Skin of body (tissue), 2 donors: ENCODE measurements around the gene SPN. TPM values are rescaled to one million over a fixed set of nuclear protein-coding genes. Genes with fewer than 3 reads are reported as not detected.
A peak's percentile ranks its signal among the peaks of the same experiment; 100 is the strongest.
"Not testable (repeated sequence)": the region's sequence is repeated elsewhere in the genome, so short reads cannot be mapped to it uniquely, and the experiment has no call there.

Experiments used
- DNase-seq: peaks from one replicate; lab custom pipeline; 2025; lab: John Stamatoyannopoulos, UW
- total RNA-seq: library from RNA; depleted of rRNA; stranded (reverse); fragments of >200 nt; gene quantifications from one replicate; pipeline ENCODE4 v1.2.3, GENCODE V29; 2014

The SPN gene
- total RNA-seq, 1 donor from 2014 or later = 2.8 TPM

DNA sequence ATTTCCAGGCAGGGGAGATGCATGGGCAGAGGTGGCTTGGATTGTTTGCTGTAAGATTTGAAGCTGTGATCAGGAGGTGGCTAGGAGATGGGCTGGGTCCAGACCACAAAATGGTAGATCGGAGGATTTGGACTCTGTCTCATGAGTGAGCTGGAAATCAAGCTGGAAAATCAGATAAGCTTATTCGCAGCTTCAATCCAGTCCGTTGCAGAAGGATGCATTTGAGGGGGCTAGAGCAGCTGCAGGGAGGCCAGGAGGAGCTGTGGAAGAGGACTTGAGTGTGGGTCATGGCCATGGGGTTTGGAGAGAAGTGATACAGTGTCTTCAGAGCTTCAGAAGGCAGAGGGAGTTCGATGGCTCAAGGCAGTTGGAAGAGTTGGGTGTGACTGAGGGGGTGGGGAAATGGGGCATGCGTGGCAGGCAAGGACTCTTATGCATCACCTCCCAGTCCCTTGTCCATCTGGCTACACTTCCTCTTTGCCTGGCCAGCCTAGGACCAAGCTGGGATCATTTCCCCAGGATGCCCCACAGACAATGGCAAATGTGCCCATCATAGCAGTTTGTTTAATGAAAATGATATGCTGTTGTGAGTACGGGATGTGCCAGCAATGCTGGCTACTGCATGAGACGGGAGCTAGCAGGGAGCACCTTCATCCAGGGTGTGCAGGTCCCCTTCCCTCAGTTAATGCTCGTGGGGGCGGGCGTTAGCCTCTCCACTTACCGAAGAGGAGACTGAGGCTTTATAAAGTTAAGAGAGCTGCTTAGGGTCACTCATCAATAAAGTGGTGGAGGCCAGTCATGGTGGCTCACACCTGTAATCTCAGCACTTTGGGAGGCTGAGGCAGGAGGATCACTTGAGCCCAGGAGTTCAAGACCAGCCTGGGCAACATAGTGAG is 36.5 kb downstream of the SPN start:
- no peak for DNase-seq

DNA sequence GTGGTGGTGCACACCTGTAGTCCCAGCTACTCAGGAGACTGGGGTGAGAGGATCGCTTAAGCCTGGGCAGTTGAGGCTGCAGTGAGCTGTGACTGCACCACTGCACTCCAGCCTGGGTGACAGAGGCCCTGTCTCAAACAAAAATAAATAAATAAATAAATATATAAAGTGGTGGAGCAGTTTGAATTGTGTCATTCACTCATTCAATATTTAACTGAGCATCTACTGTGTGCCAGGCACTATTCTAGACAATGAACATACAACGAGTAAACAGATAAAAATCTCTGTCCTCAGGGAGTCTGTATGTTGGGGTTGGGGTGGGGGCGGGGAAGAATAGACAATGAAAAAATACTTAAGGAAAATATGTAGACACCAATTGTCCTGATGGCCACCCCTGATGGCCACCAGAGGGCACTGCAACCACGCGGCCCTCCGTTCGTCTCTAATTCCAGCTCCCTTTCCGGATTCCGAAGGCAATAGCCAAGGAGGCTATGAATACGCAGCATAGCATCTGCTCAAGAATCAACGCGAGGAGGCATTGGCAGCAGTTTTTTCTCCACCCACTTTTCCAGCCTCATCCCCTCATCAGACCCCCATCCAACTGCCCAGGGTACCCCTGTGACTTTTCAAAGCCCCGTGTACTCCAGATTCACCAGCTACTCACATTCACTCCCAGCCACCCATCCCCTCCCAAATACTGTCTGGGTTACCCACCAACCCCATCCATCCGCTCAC is 37.4 kb downstream of the SPN start:
- peak; percentile 30 for DNase-seq

DNA sequence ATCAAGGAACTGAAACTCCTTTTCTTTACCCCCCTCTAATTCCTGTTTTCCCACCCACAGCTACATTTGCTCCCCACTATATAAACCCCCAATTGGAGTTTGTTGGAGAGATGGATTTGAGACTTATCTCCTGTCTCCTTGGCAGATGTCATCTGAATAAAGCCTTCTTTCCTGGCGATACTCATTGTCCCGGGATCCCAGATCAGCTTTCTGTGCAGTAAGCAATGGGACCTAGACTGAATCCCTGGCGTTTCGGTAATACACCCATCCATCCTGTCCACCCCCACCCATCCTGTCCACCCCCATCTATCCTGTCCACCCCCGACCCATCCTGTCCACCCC is 38.1 kb downstream of the SPN start:
- DNase-seq = no peak

DNA sequence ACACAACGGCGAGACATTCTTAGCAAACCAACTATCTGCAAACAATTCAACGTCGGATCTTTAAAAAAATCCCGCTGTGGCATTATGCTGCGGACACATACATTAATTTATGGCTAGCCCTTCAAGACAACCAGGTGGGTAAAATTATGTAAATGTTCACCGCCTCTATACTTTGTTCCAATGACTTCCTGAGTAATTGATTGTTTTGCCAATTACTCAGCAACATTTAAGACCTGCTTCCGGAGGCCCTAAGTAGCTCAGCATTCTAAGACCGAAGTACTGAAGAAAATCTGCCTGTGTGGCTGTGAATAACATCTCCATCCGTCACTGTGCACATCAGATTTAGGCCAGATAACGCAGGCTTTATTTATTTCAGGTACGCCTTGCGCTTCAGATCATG is 39.2 kb downstream of the SPN start:
- no peak for DNase-seq

DNA sequence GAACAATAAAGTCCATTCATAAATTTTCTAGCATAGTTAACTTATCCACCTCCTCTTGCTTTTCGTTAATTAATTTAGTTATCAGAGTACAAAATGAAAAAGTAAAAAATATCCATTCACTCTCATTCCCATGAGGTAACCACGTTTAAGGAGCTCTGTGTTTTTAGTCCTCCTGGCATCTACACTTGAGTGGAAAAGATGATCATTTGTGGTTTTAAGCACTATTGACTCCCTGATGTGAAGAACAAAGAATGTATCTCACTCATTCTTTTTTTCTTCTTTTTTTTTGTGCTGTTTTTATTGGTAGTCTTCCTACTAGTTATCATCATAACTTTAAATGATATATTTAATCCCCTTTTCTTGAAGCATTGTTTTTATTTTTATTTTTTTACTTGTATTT is 42.0 kb downstream of the SPN start:
- DNase-seq = no peak

DNA sequence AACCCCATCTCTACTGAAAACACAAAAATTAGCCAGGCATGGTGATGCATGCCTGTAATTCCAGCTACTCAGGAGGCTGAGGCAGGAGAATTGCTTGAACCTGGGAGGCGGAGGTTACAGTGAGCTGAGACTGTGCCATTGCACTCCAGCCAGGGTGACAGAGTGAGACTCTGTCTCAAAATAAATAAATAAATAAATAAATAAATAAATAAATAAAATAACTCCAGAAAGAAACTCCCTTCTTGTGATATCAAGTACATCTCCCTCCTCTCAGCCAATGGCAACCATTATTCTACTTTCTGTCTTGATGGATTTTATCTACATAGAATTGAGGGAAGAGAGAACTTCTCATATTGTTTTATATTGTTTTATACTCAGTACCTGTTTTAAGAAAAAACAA is 44.1 kb downstream of the SPN start:
- DNase-seq = not testable (repeated sequence)

DNA sequence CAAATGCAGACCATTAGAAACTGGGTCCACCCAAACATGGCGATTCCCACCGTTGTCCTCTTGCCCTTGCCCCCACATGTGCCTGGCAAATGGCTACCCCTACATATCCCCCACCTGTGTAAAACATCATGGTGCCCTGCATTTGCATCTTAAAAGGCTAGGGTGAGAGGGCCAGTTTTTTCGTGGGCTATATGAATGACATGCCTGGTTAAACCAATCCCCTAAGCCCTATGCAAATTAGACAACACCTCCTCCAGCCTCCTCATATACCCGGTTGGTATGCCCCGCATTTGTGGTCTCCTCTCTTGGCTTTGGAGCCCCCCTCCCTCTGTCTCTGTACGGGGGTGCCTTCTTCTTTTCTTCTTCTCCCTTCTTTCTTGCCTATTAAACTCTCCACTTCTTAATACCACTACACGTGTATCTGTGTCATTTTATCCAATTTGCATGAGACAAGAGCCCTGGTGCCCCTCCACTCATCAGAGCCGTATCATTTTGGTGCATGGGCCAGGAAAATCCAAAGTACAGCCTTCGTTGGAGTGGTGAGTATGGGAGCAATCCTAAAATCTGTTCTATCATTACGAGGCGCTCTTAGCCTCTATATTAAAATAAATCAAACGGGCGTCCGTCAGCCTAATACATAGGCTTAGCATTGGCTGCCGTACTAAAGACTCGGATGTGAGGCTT is 46.0 kb downstream of the SPN start:
- no peak for DNase-seq

DNA sequence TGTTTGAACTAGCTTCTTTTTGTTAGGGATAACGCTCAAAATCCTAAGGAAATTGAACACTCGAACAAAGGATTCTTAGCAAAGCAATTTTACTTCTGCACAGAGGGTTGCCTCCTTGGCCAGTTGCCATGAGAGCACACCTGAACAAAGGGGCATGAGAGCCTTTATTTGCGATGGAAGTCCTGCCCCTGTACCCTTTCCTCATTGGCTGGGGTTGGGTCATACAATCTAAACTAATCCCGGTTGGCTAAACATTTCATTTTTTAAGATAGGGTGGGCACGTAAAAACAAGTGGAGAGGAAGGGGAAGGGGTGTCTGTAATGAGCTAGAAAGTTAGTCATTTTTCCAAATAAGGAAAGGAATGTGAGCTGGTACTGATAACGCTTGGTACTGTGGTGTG is 46.6 kb downstream of the SPN start:
- not testable (repeated sequence) for DNase-seq

DNA sequence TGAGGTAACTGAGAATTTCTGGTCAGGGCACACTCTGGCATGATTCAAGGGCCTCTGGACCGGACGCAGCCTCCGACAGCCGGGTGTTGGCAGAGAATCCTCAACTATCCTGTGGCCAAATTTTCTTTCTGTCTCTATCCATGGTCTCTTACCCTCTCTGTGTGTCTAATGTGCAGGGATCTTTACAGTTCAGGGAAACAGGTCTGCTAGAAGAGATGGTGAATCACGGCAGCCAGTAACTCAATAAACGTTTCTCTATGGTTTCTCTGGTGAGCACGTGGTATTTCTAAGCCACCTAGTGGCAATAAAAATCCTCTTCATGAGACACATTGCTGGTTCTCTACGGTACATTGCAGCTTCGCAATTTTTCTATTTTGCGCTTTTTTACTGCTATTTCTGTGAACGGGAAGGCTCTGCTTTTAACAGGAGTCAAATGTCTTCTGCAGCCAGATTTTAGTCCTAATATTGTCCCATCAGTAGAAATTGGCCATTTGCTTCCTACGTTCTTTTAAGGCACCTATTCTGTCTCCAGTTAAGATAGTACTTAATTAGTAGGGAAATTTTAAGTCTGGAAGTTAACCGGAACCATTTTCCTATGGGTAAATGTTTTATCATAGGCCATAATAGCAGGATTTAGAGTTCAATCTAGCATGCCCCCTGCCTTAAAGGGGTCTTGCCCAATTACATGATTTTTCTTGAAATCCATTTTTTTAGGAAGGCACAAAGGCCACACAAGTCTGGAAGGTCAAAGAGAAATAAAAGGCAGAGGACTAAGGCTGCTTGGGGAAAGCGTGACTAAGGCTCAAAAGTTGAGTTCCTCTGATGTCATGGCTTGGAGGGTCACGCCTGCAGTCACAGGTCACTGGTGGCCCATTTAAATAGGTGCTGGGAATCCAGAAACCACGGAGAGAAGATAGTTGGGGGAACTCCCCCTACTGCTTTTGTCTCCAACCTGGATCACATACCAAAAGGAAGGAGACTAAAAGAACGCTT is 47.5 kb downstream of the SPN start:
- peak; percentile 40 for DNase-seq

DNA sequence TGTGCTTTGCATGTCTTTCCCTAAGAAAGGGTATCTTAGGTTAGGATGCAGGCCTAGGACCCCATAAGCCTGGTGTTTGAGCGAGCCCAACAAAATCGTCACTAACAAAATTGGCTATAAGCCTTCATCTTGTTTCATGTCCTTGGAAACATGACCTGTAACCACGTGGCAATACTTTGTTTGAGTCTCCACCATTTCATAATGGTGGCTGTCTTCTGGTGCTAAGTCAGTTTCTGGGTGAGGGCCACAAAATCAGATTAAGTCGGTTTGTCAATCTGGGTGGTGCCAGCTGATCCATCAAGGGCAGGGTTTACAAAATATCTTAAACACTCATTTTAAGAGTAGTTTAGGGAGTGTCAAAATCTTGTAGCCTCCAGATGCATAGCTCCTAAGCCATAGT is 49.8 kb downstream of the SPN start:
- DNase-seq = no peak

DNA sequence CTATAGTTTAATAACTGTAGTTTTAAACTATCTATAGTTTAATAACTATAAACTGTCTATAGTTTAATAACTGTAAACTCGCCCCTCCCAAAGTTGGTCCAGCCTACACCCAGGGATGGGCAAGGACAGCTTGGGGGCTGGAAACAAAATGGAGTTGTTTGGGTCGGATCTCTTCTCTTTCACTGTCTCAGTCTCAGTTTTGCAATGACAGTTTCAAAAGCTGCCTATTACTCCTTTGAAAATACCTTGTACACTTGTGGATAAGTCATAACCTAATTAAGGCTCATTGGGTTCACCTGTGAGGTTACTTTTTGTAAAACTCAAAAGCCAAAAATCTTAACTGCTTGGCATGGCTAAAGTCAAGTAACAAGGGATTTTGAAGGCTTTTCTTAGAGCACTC is 51.3 kb downstream of the SPN start:
- no peak for DNase-seq

DNA sequence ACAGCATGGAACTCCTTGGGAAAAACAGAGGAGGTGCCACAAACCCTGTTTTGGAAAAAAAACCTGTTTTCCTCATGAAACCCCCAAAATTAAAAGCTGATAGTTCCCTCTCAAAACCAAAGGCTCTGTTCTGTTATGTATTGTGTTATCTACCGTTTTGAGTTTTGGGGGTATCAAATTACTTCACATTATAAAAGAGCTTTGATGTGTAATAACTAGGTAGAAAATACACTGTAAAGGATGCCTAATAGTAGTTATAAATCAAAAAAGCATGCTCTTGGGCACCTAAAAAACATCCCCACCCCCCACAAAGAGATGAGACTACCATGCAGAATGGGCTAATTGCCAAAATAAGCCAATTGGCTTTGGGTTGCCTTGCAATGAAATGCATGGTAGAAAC is 51.9 kb downstream of the SPN start:
- DNase-seq = no peak

DNA sequence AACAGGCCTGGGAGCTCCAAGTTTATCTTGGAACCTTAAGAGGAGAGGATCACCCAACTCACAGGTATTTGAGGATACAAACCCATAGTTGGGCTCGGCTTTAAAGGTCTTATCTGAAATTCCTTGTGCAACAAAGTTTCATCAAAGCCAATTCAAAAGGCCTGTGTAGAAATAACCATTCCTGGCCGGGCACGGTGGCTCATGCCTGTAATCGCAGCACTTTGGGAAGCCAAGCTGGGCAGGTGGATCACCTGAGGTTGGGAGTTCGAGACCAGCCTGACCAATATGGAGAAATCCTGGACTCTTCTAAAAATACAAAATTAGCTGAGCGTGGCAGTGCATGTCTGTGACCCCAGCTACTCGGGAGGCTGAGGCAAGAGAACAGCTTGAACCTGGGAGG is 54.1 kb downstream of the SPN start:
- no peak for DNase-seq

DNA sequence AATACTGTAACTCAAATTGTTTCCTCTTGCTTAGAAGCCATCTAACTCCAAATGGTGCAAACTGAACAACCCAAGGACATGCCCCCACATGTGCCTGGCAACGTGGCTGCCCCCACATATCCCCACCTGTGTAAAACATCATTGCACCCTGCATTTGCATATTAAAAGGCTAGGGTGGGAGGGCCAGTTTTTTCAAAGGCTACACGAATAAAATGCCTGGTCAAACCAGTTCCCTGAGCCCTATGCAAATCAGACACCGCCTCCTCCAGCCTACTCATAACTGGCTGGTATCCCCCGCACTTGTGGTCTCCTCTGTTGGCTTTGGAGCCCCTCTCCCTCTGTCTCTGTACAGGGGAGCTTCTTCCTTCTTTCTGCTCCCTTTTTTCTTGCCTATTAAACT is 56.0 kb downstream of the SPN start:
- DNase-seq = no peak

Other genes with a start within 250 kb of the SPN start
- gene BOLA2, start 208.9 kb upstream of the SPN start, total RNA-seq = 14.0 TPM
- 5.0 TPM for gene SLX1B, start 208.7 kb upstream of the SPN start, total RNA-seq
- 2.1 TPM for gene SULT1A4, start 203.3 kb upstream of the SPN start, total RNA-seq
- 28.1 TPM for gene NPIPB12, start 156.8 kb upstream of the SPN start, total RNA-seq
- 16.1 TPM for gene QPRT, start 15.9 kb downstream of the SPN start, total RNA-seq
- 0.99 TPM for gene C16orf54, start 82.7 kb downstream of the SPN start, total RNA-seq
- gene ZG16, start 115.0 kb downstream of the SPN start, total RNA-seq = not detected
- gene KIF22, start 127.5 kb downstream of the SPN start, total RNA-seq = 40.7 TPM
- 93.1 TPM for gene MAZ, start 143.3 kb downstream of the SPN start, total RNA-seq
- 3.6 TPM for gene PRRT2, start 148.9 kb downstream of the SPN start, total RNA-seq
- gene PAGR1, start 152.9 kb downstream of the SPN start, total RNA-seq = 19.3 TPM
- gene MVP, start 157.2 kb downstream of the SPN start, total RNA-seq = 24.9 TPM
- 31.1 TPM for gene CDIPT, start 200.0 kb downstream of the SPN start, total RNA-seq
- gene SEZ6L2, start 236.3 kb downstream of the SPN start, total RNA-seq = 2.9 TPM
- 0.39 TPM for gene ASPHD1, start 237.2 kb downstream of the SPN start, total RNA-seq